Jurkat, Clone E6-1 (cell line): ENCODE measurements around the gene ZNF19.
A peak's percentile ranks its signal among the peaks of the same experiment; 100 is the strongest.

Experiments
- DNase-seq: peaks from one replicate; pipeline ENCODE4 v3.0.0-alpha.2; 2011; ENCODE audit warnings: low read depth, low spot score
- H3K4me3 ChIP-seq: 2 replicates; pipeline ENCODE4 v1.5.1; 2011; ENCODE audit warnings: mild to moderate bottlenecking, low read length, control low read depth, moderate library complexity

Gene ZNF19

DNA sequence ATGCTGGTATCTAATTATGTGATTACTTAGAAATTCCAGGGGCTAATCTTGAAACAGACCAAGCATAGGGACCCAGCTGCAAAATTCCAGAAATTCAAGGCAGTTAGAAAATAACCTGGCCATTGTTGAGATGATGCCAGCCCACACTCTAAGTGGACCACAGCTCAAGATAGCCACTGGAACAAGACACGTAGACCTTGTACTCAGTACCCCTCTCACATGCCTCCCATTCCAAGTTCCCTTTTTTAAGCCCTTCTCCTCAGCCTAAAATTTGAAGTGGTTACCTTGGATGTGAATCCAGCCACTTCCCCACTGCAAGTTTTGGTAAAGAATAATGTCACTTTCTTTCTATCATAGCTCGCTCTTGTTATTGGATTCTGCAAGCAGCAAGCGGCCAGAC, 4.1 kb upstream of the ZNF19 start:
- no peak for DNase-seq
- H3K4me3 ChIP-seq: no peak overlapping the region

DNA sequence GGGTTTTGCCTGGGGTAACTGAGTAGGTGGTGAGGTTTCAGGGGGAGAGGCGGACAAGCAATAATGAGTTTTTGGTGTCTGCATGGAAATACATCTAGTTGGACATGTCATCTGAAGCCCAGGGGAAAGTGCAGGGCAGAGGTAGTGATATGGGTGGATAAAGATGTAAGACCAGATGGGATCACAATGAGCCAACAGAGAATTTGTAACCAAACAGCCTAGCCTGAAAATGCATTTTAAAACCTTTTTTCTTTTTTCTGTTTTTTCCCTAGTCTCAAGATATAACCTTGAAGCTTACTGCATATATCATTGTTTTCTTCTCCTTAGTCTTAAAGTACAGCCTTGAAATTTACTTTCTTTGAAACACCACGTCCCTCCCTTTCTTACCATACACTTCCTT, 3.7 kb upstream of the ZNF19 start:
- no peak for DNase-seq
- no peak overlapping the region for H3K4me3 ChIP-seq

DNA sequence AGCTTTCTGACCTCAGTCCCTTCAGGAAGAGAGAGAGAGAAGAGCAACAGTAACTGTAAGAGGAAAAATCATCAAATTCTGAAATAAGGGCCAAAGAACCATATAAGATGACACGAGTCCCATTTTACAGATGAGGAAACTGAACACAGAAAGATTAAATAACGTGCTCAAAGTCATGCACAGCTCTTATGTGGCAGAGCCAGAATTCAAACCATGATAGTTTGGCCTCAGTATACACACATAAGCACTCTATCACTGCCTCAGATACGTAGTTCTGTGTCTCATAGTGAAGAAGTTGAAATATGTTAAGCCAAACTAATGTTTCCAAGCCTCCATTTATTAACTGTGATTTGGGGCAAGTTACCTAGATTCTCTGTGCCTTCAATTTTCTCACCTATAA, 1.9 kb upstream of the ZNF19 start:
- no peak for DNase-seq
- H3K4me3 ChIP-seq: no peak overlapping the region

DNA sequence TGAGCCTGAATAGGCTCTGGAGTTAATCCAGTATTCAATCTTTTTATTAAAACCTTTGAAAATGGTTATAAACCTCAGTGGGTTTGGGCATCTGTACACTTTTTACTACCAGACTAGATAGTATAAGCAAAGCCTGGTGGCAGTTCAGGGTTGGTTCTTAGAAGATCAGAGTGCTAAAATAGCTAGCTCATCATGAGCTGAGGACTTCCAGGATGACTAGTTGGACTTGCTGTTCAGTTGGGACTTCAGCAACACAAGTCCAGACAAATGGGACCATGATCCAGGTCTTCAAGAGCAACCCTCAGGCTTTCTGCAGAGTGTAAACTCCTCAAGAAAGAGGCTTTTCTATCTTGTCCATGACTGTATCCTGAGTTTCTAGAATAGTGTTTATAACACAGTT, 1.2 kb upstream of the ZNF19 start:
- no peak overlapping the region for H3K4me3 ChIP-seq
- no peak for DNase-seq

DNA sequence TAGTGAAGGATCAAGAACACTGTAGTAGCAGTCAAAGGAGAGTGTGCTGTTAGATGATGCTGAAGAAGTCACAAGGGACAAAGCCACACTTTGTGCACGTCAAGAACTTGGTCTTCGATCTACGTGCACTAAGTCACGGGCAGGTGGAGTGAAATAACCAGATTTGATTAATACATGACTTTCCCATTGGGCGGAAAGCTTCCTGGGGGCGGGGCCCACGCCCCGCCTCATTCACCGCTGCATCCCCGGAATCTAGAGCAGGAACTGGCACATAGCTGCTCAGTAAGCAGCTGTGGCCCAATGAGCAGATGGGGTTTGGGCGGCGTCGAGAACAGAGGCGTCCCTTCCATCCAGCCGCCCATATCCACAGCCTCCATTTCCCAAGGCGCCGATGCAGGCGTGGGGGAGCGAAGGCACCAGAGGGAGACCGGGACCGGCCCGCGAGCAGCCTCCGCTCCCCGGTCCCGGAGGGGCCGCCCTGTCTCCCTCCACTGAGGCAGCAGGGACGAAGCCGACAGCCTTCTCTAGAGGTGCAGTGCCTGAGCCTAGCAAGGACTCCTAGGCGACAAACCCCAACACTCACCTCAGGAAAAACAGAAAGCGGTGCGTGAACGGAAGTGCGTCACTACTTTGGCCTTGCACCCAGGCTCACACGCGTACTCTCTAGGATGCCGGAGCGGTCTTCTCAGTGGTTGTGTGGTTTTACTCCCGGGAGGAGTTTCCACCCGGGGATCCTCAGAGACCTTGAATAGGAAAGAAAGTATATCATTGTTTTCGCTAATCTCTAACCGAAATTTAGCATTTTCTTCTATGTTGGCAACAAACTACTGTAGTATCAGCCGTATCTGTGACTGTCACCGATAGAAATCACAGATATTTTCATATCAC, 4.9 kb downstream of the ZNF19 start:
- peak; percentile 90 for DNase-seq
- H3K4me3 ChIP-seq: peak overlapping the region; percentile 83

DNA sequence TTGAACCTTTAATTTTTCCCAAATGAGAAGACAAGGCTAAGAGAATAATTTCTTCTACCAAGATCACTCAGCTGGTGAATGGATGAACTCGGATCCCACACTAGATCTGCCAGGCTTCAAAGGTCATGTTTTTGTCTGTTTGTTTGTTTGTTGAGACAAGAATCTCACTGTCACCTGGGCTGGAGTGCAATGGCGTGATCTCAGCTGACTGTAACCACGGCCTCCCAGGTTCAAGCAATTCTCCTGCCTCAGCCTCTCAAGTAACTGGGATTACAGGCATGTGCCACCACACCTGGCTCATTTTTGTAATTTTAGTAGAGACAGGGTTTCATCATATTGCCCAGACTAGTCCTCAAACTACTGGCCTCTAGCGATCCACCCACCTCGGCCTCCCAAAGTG, 6.6 kb downstream of the ZNF19 start:
- DNase-seq: no peak
- no peak overlapping the region for H3K4me3 ChIP-seq

DNA sequence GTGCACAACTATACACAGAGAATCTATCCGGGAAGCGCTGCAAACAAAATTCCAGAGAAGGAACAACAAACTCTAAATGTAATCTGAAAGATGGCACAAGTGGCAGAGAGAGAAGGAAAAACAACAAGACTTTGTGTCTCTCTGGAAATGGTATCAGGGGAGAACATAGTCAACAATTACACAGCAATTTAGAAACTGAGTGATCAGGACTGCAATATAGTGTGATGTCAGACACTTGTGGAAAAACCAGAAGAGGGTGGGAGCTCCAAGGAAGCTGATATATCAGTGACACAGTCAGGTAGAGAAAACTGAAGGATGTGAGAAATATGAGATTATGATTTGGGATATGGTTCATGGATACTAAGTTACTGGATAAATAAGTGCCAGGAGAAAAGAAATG, 8.2 kb downstream of the ZNF19 start:
- DNase-seq: no peak
- no peak overlapping the region for H3K4me3 ChIP-seq

DNA sequence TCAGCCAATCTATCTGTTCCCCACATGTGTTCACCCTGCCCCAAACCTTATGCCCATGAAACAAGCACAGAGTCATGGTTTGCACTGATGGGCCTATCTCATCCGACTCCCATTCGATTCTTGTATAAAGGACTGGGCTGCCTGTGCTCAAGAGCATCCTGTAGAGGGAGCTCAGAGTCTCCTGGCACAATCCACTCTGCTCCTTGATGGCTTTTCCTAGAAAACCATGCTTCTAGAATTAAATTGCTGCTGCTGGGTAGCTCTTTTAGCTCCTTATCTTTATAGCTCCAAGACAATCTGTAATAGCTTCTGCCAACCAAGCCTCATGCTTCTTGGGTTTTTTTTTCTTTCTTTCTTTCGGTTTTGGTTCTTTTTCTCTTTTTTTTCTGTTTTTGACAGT, 9.7 kb downstream of the ZNF19 start:
- H3K4me3 ChIP-seq: no peak overlapping the region
- no peak for DNase-seq

DNA sequence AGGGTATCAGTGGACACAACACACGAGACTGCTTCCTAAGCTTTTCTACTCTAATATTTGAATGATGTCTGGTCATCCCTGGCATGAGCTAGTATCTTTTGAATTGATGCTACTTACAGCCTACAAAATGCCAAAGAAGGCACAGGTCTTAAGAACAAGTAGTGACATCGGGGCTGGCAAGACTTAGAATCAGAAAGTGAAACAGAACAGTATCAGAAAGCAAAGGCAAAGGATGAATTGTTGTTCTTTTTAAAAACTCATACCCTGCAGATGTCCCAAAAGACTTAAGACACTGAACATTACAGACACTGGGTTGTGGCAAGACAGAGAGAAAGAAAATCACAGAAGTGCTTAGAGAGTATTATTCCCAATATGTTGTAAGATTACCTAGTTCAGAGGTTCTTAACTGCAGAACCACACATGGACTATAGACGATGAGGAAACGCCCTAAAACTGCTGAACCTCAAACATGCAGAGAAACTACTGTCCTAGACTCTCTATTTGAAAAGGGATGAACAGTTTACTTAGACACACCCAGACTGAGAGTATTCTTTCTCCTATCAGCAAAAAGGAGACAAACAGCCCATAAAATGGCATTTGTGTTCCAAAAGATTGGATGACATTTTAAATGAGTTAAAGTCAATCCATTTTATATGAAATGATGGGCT, 12.5 kb downstream of the ZNF19 start:
- no peak overlapping the region for H3K4me3 ChIP-seq
- no peak for DNase-seq

DNA sequence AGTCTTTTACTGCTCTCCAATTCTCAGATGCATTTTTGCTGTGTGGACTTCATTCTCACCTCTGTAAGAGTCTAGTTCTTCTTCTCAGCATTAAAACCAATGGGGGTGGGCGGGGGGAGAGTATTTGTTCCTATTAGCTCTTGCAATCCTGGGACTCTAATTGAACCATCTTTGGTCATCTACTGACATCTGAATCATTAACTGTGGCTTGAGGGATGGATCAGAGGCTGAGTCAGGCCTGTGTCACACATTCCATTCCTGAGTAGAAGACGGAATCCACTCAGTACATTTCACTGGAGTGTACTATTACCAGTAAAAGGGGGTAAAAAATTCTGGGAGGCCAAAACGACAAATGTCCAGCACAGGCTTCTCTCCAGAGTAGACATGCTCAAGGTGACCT, 14.3 kb downstream of the ZNF19 start:
- DNase-seq: no peak
- no peak overlapping the region for H3K4me3 ChIP-seq

DNA sequence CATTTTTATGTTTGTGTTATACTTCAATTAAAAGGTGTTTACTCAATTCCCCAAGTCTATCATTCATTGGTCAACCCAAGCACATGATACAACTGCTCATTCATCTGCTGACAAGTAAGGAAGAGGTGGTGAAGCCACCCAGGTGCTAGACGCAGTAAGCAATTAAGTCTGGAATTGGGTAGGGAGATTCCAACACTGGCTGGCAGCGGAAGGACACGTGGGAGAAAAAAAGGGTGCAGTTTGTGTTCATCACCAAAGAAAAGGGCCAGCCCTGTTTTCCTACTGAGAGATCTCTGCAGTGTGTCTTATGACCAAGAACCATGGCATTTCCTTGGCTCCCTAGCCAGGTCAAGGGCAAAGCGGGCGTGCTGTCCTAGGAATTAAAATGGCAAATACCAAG, 15.2 kb downstream of the ZNF19 start:
- DNase-seq: no peak
- H3K4me3 ChIP-seq: no peak overlapping the region

DNA sequence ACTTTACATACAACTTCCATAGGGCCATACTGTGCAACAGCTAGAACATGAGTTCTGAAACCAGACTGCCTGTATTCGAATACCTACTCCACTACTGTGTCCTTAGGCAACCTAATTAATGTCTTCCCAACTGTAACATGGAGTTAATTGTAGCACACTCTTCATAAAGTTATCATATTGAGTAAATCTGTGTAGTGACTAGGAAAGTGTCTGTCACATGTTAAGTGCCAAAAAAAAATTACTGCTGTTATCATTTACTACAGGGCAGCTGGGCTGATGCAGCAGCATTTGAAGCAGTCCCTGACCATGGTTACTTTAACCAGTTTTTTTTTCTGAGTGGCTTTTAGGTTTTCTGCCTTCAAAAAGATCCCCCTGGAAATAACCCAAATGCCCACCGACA, 16.2 kb downstream of the ZNF19 start:
- no peak for DNase-seq
- no peak overlapping the region for H3K4me3 ChIP-seq

DNA sequence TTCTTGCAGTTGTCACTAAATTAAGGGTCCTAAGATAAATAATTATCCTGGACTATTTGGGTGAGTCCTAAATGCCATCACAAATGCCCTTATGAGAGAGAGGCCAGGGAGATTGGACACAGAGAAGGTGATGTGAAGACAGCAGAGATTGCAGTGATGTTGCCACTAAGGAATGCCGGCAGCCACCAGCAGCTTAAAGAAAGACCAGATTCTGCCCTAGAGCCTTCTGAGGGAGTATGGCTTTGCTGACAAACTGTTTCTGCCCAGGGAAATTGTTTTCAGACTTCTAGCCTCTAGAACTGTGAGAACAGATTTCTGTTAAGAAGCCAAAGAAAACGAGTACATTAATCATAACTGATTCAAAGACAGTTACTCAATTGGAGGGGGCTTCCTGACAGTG, 17.1 kb downstream of the ZNF19 start:
- no peak overlapping the region for H3K4me3 ChIP-seq
- DNase-seq: no peak

DNA sequence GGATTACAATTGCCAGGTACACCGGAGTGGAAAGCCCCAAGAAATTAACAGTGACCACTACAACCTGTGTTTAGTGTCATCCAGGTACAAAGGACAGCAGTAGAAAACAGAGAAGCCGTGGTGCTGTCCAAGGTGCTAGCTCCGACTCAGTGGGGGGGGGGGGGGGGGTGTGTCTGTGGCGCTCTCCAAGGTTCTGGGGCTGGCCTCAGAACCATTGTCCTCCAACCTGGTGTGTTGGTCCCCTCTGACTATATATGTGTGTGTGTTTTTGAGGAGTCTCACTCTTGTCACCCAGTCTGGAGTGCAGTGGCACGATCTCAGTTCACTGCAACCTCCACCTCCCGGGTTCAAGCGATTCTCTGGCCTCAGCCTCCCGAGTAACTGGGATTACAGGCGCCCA, 21.3 kb downstream of the ZNF19 start:
- no peak overlapping the region for H3K4me3 ChIP-seq

DNA sequence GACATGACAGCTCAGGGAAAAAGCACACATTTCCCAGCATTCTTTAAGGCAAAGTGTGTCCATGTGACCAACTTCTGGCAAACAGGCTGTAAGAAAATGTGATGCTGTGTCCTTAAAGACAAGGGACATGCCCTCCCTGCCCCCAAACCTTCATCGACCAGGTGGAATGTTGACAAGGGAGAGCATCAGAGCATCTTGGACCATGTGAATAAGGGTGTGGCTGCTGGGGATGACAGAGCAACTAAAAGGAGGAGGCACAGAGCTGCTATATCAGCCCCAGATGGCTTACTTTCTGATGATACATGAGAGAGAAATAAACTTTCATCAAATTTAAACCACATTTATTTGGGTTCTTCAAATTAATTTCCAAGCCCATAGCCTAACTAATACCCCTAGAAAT, 24.9 kb downstream of the ZNF19 start:
- no peak for DNase-seq
- no peak overlapping the region for H3K4me3 ChIP-seq

More for the DNA sequence above, 21.3 kb downstream of the ZNF19 start:
- DNase-seq: peak; percentile 43

DNA sequence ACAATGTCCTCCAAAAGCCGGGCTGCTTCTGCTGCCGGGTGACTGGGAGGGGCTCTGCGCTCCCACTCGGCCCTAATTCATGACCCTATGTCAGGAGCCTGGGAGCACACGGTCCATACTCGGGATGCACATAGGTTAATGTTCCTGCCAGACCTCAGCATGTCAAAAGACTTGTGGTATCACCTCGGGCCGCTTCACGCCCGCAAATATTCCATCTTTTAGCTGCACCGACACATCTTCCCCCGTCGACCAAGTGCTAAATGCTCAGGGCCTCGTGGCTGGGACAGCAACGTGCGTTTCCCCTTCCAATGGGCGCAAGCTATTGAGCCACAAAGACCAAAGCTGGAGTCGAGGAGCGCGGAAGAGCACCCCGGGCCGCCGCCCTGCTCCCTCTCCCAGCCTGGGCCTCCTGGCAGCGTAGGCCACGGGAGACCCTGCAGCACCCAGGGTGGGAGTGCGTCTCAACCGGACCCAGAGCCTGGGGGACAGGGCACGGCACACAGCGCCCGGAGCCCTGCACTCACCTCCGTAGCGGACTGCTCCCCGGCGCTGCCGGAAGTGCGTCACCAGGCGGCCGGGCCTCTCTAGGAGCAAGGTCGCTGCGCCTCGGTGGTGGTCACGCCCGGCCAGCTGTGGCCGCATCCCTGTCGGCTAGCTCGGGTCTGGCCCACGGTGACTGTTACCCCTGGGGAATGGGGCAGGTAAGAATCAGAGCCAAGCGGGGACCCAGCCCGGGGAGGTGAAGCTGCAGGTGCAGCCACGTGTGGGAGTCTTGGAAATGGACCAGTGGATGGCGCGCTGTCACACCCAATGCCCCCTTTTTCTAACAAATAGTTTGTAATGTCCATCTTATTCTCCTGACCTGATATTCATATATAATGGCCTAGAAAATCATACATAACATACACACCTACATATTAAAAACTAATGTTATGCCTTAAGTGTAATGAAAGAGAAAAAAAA, 27.2 kb downstream of the ZNF19 start, which contains the start of gene ZNF23:
Gene ZNF23, minus strand, starts transcription at position 562 of the 963 bp plus-strand sequence. CDS start 5,451 bp downstream, outside the sequence.
- peak; percentile 51 for DNase-seq
- H3K4me3 ChIP-seq: peak within 1 kb of the TSS; percentile 96

DNA sequence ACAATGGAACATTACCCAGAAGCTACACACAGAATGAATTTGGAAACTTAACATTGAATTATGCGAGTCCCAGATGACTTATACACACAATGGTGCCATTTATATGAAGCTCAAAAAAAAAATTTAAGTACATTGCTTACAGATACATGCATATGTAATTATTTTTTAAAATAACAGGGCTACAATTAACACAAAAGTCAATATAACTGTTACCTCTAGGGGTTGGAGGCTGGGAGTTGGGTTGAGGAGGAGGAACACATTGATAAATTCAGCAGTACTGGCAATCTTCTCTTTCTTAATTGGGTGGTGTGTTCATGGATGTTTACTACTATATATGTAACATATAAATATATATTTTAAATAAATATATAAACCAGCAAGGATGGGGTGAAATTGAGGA, 28.2 kb downstream of the ZNF19 start:
- H3K4me3 ChIP-seq: peak overlapping the region; percentile 96
- DNase-seq: no peak

DNA sequence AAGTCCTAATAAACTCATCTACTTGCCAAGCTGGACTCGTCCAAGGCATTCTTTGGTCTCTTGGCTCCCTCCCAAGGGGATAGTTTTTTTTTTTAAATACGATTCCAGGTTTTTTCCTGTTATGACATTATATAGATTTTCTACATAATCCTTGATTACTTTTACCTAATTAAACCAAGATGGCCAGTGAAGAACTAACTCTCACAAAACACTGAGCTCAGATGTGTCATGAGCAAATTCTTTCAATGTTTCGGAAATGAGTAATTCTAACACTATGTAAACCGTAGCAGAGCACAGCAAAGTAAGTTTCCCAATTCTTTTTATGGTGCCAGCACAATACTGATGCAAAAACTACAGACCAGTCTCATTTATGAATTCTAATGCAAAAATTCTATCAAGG, 28.9 kb downstream of the ZNF19 start:
- no peak for DNase-seq
- H3K4me3 ChIP-seq: no peak overlapping the region

DNA sequence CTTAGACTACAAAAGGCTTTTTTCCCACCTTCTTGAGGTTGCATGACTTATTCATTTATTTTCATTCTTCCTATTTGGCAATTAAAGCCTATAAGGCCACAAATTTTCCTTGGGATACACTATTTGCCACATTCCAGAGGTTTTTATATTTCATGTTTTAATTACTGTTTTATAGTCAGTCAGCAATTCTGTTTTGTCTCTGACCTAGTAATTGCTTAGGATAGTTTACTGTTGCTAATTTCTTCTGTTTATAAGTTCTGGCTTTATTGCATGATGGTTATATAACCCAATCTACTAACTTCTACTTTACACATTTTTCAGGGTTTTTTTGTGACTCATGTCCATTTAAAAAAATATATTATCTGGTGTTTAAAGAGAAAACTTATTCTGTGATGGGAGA, 29.6 kb downstream of the ZNF19 start:
- no peak overlapping the region for H3K4me3 ChIP-seq
- no peak for DNase-seq

DNA sequence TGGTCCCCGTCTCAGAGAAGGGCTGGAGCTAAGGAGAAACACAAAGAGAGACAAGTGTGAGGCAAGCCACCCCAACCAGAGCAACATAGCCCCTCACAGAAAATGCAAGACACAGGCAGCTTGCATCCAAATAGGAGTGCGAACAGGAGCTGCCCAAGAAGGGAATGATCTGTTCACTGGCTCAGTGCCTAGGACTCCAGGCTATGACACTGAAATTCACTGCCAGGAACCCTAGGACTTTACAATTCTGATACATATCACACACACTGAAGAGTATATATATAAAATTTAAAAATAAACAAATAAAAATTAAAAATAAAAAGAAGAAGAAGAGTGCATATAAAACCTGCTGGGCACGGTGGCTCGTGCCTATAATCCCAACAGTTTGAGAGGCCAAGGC, 32.3 kb downstream of the ZNF19 start:
- DNase-seq: no peak
- H3K4me3 ChIP-seq: no peak overlapping the region
